Activated B cell treated with CpG ODN at 0.5 μM for 24 hours (primary cell): ENCODE data around the gene TNFRSF17. TPM values are rescaled to one million over a fixed set of nuclear protein-coding genes. Genes with fewer than 3 reads are reported as not detected.
"Not testable (repeated sequence)": the region's sequence is repeated elsewhere in the genome, so short reads cannot be mapped to it uniquely, and the experiment has no call there.

Source experiments
- ATAC-seq: fragments of 200-7000 bp; cut with Tn5 transposase; one replicate; pipeline ENCODE4 v1.10.0; 2021; ENCODE audit warnings: low read depth, mild to moderate bottlenecking, moderate library complexity
- CTCF ChIA-PET: fragments of 350-600 bp; sonication (Branson Sonifier 250); formaldehyde crosslinking; loops from one replicate; lab custom pipeline; 2021; ENCODE audit warnings: antibody characterized with exemption; lab: Charles Lee
- POLR2A ChIA-PET: fragments of 350-600 bp; sonication (Branson Sonifier 250); formaldehyde crosslinking; loops from one replicate; lab custom pipeline; 2021; ENCODE audit warnings: antibody characterized with exemption; lab: Charles Lee
- DNase-seq: peaks from one replicate; pipeline ENCODE4 v3.0.0; 2022
- H3K27ac Mint-ChIP-seq: one replicate; pipeline ENCODE4 v1.8.0; 2020; ENCODE audit warnings: mixed read lengths
- H3K27me3 Mint-ChIP-seq: one replicate; pipeline ENCODE4 v1.8.0; 2021; ENCODE audit warnings: mixed read lengths
- H3K36me3 Mint-ChIP-seq: one replicate; pipeline ENCODE4 v1.8.0; 2021; ENCODE audit warnings: low read depth, mixed read lengths
- H3K4me1 Mint-ChIP-seq: one replicate; pipeline ENCODE4 v1.8.0; 2021; ENCODE audit warnings: mixed read lengths
- H3K4me3 Mint-ChIP-seq: one replicate; pipeline ENCODE4 v1.8.0; 2020; ENCODE audit warnings: mild to moderate bottlenecking, mixed read lengths
- H3K9me3 Mint-ChIP-seq: one replicate; pipeline ENCODE4 v1.8.0; 2020; ENCODE audit warnings: mixed read lengths
- CTCF ChIP-seq: fragments of 200-600 bp; IDR thresholded peaks from one replicate; pipeline ENCODE4 v1.8.0; 2022; ENCODE audit warnings: antibody characterized with exemption, mild to moderate bottlenecking
- intact Hi-C: fragments of 100-400 bp; cut with micrococcal nuclease; formaldehyde crosslinking; loops from one replicate; pipeline ENCODE4 v1.15.1; 2024
- total RNA-seq: library from RNA; stranded (reverse); gene quantifications from 2 replicates; pipeline ENCODE4 v1.2.3, GENCODE V29; 2022

Gene TNFRSF17
- total RNA-seq, result 6.9 and 8.0 TPM in 2 replicates

GRCh38 chr16:11964761-11965551, at the start of gene TNFRSF17:
TSS of gene TNFRSF17 (plus strand) at chr16:11965210. CDS start at chr16:11965325, 115 bp downstream.
- ATAC-seq, result peak; percentile 64
- Mint-ChIP-seq H3K36me3 (peaks cover 10% of the 10 kb centered on the region), H3K9me3 (no peaks in the 10 kb centered on the region), H3K4me1 (peaks cover 72% of the 10 kb centered on the region), H3K27ac (peak within 1 kb of the TSS; percentile 90), H3K27me3 (no peaks in the 10 kb centered on the region), H3K4me3 (peak within 1 kb of the TSS; percentile 80)
- DNase-seq, result no peak
- TF ChIP-seq CTCF, result no peak
- ChIA-PET POLR2A (interaction anchor here (0.7 to 4.4 kb wide), 5 partner anchors 14 to 71 kb away, joined by 3 to 97 read pairs (median 4); partner anchors contain the start of genes GSPT1 and SNX29), CTCF (interaction anchor here (0.9 to 3.3 kb wide), 4 partner anchors 12 to 130 kb away, joined by 3 to 13 read pairs (median 6); partner anchors contain the start of gene SNX29)
- intact Hi-C loops, result loop anchor here (1.0 to 5.0 kb wide), 3 partner anchors 16 to 102 kb away; no protein-coding TSS in a partner anchor

- H3K4me3 Mint-ChIP-seq, result peak within 1 kb of the TSS; percentile 89
- POLR2A ChIA-PET, result interaction anchor here (0.6 to 1.6 kb wide), 4 partner anchors 10 to 173 kb away, joined by 4 to 7 read pairs (median 6); partner anchors contain the start of genes RSL1D1 and TXNDC11
- intact Hi-C loops, result loop anchor here (1.0 to 5.0 kb wide), 6 partner anchors 61 to 969 kb away; partner anchors contain the start of genes CPPED1, RSL1D1, SNX29 and SOCS1
- H3K27me3 Mint-ChIP-seq, result peaks cover 4% of the 10 kb centered on the region
- DNase-seq, result peak; percentile 98
- peaks cover 31% of the 10 kb centered on the region for H3K4me1 Mint-ChIP-seq
- peak within 1 kb of the TSS; percentile 89 for H3K27ac Mint-ChIP-seq
- no peaks in the 10 kb centered on the region for H3K9me3 Mint-ChIP-seq
- ATAC-seq, result peak; percentile 93
- CTCF ChIA-PET, result interaction anchor here (2.1 kb wide), 1 partner anchor 152 kb away, joined by 7 read pairs; no protein-coding TSS in a partner anchor
- TF ChIP-seq CTCF, result no peak
- H3K36me3 Mint-ChIP-seq, result peaks cover 13% of the 10 kb centered on the region
Observed at GRCh38 chr16:11915644-11916523, 49.1 kb upstream of the TNFRSF17 start, which contains the start of gene GSPT1. TSS of gene GSPT1 (minus strand) at chr16:11915956. CDS start at chr16:11915720, 236 bp downstream.

GRCh38 chr16:11916524-11917285, 48.3 kb upstream of the TNFRSF17 start:
- intact Hi-C loops, result loop anchor here (1.0 to 5.0 kb wide), 6 partner anchors 61 to 969 kb away; partner anchors contain the start of genes CPPED1, RSL1D1, SNX29 and SOCS1
- H3K4me3 Mint-ChIP-seq, result peak overlapping the region; percentile 89

GRCh38 chr16:11924046-11924445, 41.0 kb upstream of the TNFRSF17 start:
- intact Hi-C loops, H3K27ac Mint-ChIP-seq, CTCF ChIA-PET, POLR2A ChIA-PET, H3K36me3 Mint-ChIP-seq, ATAC-seq, H3K4me1 Mint-ChIP-seq, H3K4me3 Mint-ChIP-seq, H3K9me3 Mint-ChIP-seq, H3K27me3 Mint-ChIP-seq, DNase-seq: not testable (repeated sequence)

More at GRCh38 chr16:11916524-11917285, 48.3 kb upstream of the TNFRSF17 start:
- ATAC-seq (no peak), DNase-seq (no peak)
- Mint-ChIP-seq H3K36me3 (peaks cover 13% of the 10 kb centered on the region), H3K9me3 (no peaks in the 10 kb centered on the region), H3K4me1 (peaks cover 27% of the 10 kb centered on the region), H3K27ac (peak overlapping the region; percentile 82), H3K27me3 (peaks cover 4% of the 10 kb centered on the region)
- ChIA-PET CTCF (interaction anchor here (2.1 kb wide), 1 partner anchor 151 kb away, joined by 7 read pairs; no protein-coding TSS in a partner anchor), POLR2A (interaction anchor here (0.7 to 1.6 kb wide), 2 partner anchors 11 to 623 kb away, joined by 5 to 6 read pairs; no protein-coding TSS in a partner anchor)
- TF ChIP-seq CTCF, result no peak

- H3K36me3 Mint-ChIP-seq, intact Hi-C loops, CTCF ChIA-PET, H3K27ac Mint-ChIP-seq, H3K9me3 Mint-ChIP-seq, H3K27me3 Mint-ChIP-seq, ATAC-seq, POLR2A ChIA-PET, DNase-seq, H3K4me3 Mint-ChIP-seq, H3K4me1 Mint-ChIP-seq: not testable (repeated sequence)
Observed at GRCh38 chr16:11927350-11927749, 37.7 kb upstream of the TNFRSF17 start.

- H3K27me3 Mint-ChIP-seq, H3K9me3 Mint-ChIP-seq, intact Hi-C loops, POLR2A ChIA-PET, H3K36me3 Mint-ChIP-seq, DNase-seq, ATAC-seq, H3K27ac Mint-ChIP-seq, H3K4me3 Mint-ChIP-seq, CTCF ChIA-PET, H3K4me1 Mint-ChIP-seq: not testable (repeated sequence)
Observed at GRCh38 chr16:11941945-11942344, 23.1 kb upstream of the TNFRSF17 start, which contains the start of gene NPIPB2. TSS of gene NPIPB2 (minus strand) at chr16:11942045. CDS start at chr16:11942045, 0 bp downstream.
